Astrocyte (in vitro differentiated cells and primary cell): ENCODE results near the gene UHRF1.

ENCODE experiments used
- CTCF ChIP-seq: IDR thresholded peaks from 2 replicates; pipeline ENCODE4 v1.5.1; 2011; ENCODE audit warnings: low read depth, mild to moderate bottlenecking, inconsistent platforms, low read length, moderate library complexity; ENCODE audit not compliant: insufficient read depth
- EZH2 ChIP-seq: IDR thresholded peaks from 2 replicates; pipeline ENCODE4 v1.6.1; 2012; ENCODE audit warnings: mild to moderate bottlenecking, low read length, inconsistent platforms; ENCODE audit not compliant: insufficient read depth

GRCh38 chr19:4980838-4981680 is 71.8 kb downstream of the UHRF1 start:
- TF ChIP-seq CTCF, result no peak
- TF ChIP-seq EZH2, result no peak
